ENCODE data around the gene DNAH17.

DNA sequence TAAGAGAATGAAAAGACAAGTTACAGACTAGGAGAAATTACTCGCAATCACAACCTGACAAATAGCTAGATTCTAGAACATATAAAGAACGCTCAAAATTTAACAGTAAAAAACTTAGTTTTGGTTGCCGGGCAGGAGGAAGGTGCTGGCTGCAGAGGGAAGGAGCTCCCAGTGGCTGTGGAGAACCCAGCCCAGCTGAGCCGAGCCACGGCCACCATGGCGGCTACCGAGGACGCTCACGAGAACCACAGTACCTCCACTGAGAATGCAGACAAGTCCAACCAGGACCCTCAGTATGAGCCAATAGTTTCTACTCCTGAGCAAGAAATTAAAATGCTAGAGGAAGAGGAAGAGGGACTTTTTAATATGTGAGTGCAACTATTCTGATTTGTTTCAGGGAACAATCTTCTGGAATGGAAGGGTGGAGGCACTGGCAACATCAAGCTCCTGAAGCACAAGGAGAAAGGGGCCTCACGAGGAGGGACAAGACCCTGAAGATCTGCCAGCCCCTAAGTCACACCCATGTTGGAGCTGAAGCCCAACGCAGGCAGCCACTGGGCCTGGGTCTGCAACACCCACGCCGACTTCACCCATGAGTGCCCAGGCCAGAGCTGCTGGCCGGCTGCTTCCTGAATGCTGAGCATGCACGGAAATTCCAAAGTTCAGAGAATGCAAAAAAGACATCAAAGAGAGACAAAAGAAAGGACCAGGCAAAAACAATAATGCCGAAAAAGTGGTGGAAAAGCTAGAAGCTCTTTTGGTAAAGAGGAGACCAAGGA lies 55.0 kb downstream of the DNAH17 start:
- TF ChIP-seq, protein P1, sequence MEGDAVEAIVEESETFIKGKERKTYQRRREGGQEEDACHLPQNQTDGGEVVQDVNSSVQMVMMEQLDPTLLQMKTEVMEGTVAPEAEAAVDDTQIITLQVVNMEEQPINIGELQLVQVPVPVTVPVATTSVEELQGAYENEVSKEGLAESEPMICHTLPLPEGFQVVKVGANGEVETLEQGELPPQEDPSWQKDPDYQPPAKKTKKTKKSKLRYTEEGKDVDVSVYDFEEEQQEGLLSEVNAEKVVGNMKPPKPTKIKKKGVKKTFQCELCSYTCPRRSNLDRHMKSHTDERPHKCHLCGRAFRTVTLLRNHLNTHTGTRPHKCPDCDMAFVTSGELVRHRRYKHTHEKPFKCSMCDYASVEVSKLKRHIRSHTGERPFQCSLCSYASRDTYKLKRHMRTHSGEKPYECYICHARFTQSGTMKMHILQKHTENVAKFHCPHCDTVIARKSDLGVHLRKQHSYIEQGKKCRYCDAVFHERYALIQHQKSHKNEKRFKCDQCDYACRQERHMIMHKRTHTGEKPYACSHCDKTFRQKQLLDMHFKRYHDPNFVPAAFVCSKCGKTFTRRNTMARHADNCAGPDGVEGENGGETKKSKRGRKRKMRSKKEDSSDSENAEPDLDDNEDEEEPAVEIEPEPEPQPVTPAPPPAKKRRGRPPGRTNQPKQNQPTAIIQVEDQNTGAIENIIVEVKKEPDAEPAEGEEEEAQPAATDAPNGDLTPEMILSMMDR (IDR thresholded peaks at IDR 0.05): no peak
- TF ChIP-seq POLR2A (IDR thresholded peaks at IDR 0.05): no peak

Data from lower leg skin (tissue), 3 donors.